Neural cell (in vitro differentiated cells): ENCODE measurements around the gene DBF4B. TPM values are rescaled to one million over a fixed set of nuclear protein-coding genes. Genes with fewer than 3 reads are reported as not detected.

ENCODE experiments used
- H2AFZ ChIP-seq: fragments of 200-600, 300-800 bp; sonication (generic), shearing (Covaris generic); 2 replicates; pipeline ENCODE4 v1.6.0; 2014; ENCODE audit warnings: low read depth, mild to moderate bottlenecking, antibody characterized with exemption, low read length, moderate library complexity
- H3F3A ChIP-seq: fragments of 200-600 bp; shearing (Covaris generic); 2 replicates; pipeline ENCODE4 v1.6.1; 2016; ENCODE audit warnings: mild to moderate bottlenecking, moderate library complexity, mixed read lengths, antibody characterized with exemption, low read length; ENCODE audit not compliant: insufficient read depth, poor library complexity, severe bottlenecking
- H3K27ac ChIP-seq: fragments of 200-600, 300-800 bp; sonication (generic), shearing (Covaris generic); 2 replicates; pipeline ENCODE4 v1.5.1; 2014; ENCODE audit warnings: mild to moderate bottlenecking, low read length, moderate library complexity
- H3K27me3 ChIP-seq: fragments of 300-800, 200-600 bp; sonication (generic), shearing (Covaris generic); 2 replicates; pipeline ENCODE4 v1.6.0; 2014; ENCODE audit warnings: mild to moderate bottlenecking, low read depth, low read length, moderate library complexity; ENCODE audit not compliant: insufficient read depth
- H3K36me3 ChIP-seq: fragments of 300-800, 200-600 bp; sonication (generic), shearing (Covaris generic); 2 replicates; pipeline ENCODE4 v1.5.1; 2014; ENCODE audit warnings: mild to moderate bottlenecking, antibody characterized with exemption, low read length, moderate library complexity; ENCODE audit not compliant: insufficient read depth
- H3K4me2 ChIP-seq: fragments of 300-800, 200-600 bp; sonication (generic), shearing (Covaris generic); 2 replicates; pipeline ENCODE4 v1.6.0; 2014; ENCODE audit warnings: mild to moderate bottlenecking, low read length
- H3K4me3 ChIP-seq: fragments of 300-800, 200-600 bp; sonication (generic), shearing (Covaris generic); 2 replicates; pipeline ENCODE4 v1.5.1; 2014; ENCODE audit warnings: mild to moderate bottlenecking, low read length, moderate library complexity
- H3K79me2 ChIP-seq: fragments of 200-600 bp; shearing (Covaris generic); replicated peaks from 2 replicates; pipeline ENCODE4 v1.6.0; 2014; ENCODE audit warnings: mild to moderate bottlenecking, low read length, moderate library complexity; ENCODE audit not compliant: insufficient read depth
- H3K9ac ChIP-seq: fragments of 300-800, 200-600 bp; sonication (generic), shearing (Covaris generic); 2 replicates; pipeline ENCODE4 v1.6.1; 2016; ENCODE audit warnings: mild to moderate bottlenecking, low read length, mixed read lengths
- H3K9me2 ChIP-seq: fragments of 200-600 bp; shearing (Covaris generic); 2 replicates; pipeline ENCODE4 v1.6.1; 2016; ENCODE audit warnings: mild to moderate bottlenecking, low read length, mixed read lengths; ENCODE audit not compliant: insufficient read depth
- H3K9me3 ChIP-seq: fragments of 200-600, 300-800 bp; sonication (generic), shearing (Covaris generic); 2 replicates; pipeline ENCODE4 v1.6.1; 2016; ENCODE audit warnings: mild to moderate bottlenecking, mixed run types, low read length, moderate library complexity, mixed read lengths
- H4K20me1 ChIP-seq: fragments of 200-600 bp; shearing (Covaris generic); 2 replicates; pipeline ENCODE4 v1.6.1; 2016; ENCODE audit warnings: mild to moderate bottlenecking, mixed run types; ENCODE audit not compliant: insufficient read depth
- EP300 ChIP-seq: fragments of 450-650 bp; conservative IDR thresholded peaks from 2 replicates; pipeline ENCODE4 v1.6.1; 2014; ENCODE audit warnings: antibody characterized with exemption, mild to moderate bottlenecking, moderate library complexity; ENCODE audit not compliant: poor library complexity, severe bottlenecking
- EZH2 ChIP-seq: fragments of 200-600, 300-800 bp; shearing (Covaris generic), sonication (generic); IDR thresholded peaks from 2 replicates; pipeline ENCODE4 v1.6.1; 2014; ENCODE audit warnings: antibody characterized with exemption, low read length, borderline replicate concordance, mild to moderate bottlenecking; ENCODE audit not compliant: insufficient read depth, poor library complexity, severe bottlenecking
- MXI1 ChIP-seq: fragments of 450-650 bp; conservative IDR thresholded peaks from 2 replicates; pipeline ENCODE4 v1.6.1; 2014; ENCODE audit warnings: antibody characterized with exemption, mild to moderate bottlenecking; ENCODE audit not compliant: poor library complexity, severe bottlenecking
- POLR2AphosphoS5 ChIP-seq: IDR thresholded peaks from 2 replicates; pipeline ENCODE4 v1.6.1; 2012
- RAD21 ChIP-seq: fragments of 450-650 bp; conservative IDR thresholded peaks from 2 replicates; pipeline ENCODE4 v1.6.1; 2014; ENCODE audit warnings: antibody characterized with exemption, mild to moderate bottlenecking, moderate library complexity
- REST ChIP-seq: IDR thresholded peaks from 2 replicates; pipeline ENCODE4 v1.6.1; 2012; ENCODE audit warnings: borderline replicate concordance
- SMC3 ChIP-seq: fragments of 450-650 bp; conservative IDR thresholded peaks from 2 replicates; pipeline ENCODE4 v1.6.1; 2014; ENCODE audit warnings: antibody characterized with exemption, mild to moderate bottlenecking, moderate library complexity; ENCODE audit not compliant: poor library complexity
- TAF1 ChIP-seq: IDR thresholded peaks from 2 replicates; pipeline ENCODE4 v1.6.1; 2012; ENCODE audit warnings: low read depth
- polyA plus RNA-seq: library from polyadenylated mRNA; depleted of rRNA; stranded (reverse); fragments of >200 nt; gene quantifications from 2 replicates; pipeline ENCODE4 v1.2.3, GENCODE V29; 2014
- TF ChIP-seq, protein P1 (sequence below): fragments of 450-650 bp; IDR thresholded peaks from 2 replicates; pipeline ENCODE4 v1.5.1; 2014; ENCODE audit warnings: antibody characterized with exemption, mild to moderate bottlenecking, moderate library complexity; ENCODE audit not compliant: poor library complexity, severe bottlenecking

Gene DBF4B
- polyA plus RNA-seq, 1 donor from 2014 or later = 10.7 TPM

- Histone ChIP-seq H3K27me3 (no peaks in the 10 kb centered on the region), H3K36me3 (no peaks in the 10 kb centered on the region), H4K20me1 (no peaks in the 10 kb centered on the region), H3K9me3 (no peaks in the 10 kb centered on the region), H3K9ac (no peak overlapping the region), H3K79me2 (no peaks in the 10 kb centered on the region), H3K27ac (no peak overlapping the region), H3K4me3 (no peak overlapping the region), H3K4me2 (no peak overlapping the region), H3K9me2 (no peaks in the 10 kb centered on the region), H2AFZ (no peak overlapping the region), H3F3A (no peaks in the 10 kb centered on the region)
- no peak for TF ChIP-seq REST
- no peak for TF ChIP-seq RAD21
- no peak for TF ChIP-seq POLR2AphosphoS5
- no peak for TF ChIP-seq EZH2
- TF ChIP-seq TAF1 = no peak
- TF ChIP-seq, protein P1, sequence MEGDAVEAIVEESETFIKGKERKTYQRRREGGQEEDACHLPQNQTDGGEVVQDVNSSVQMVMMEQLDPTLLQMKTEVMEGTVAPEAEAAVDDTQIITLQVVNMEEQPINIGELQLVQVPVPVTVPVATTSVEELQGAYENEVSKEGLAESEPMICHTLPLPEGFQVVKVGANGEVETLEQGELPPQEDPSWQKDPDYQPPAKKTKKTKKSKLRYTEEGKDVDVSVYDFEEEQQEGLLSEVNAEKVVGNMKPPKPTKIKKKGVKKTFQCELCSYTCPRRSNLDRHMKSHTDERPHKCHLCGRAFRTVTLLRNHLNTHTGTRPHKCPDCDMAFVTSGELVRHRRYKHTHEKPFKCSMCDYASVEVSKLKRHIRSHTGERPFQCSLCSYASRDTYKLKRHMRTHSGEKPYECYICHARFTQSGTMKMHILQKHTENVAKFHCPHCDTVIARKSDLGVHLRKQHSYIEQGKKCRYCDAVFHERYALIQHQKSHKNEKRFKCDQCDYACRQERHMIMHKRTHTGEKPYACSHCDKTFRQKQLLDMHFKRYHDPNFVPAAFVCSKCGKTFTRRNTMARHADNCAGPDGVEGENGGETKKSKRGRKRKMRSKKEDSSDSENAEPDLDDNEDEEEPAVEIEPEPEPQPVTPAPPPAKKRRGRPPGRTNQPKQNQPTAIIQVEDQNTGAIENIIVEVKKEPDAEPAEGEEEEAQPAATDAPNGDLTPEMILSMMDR = no peak
- TF ChIP-seq MXI1 = no peak
- no peak for TF ChIP-seq EP300
- no peak for TF ChIP-seq SMC3
Observed at GRCh38 chr17:44794851-44795413, 86.5 kb downstream of the DBF4B start.

- TF ChIP-seq EZH2 = no peak
- no peak overlapping the region for H3K4me2 ChIP-seq
Observed at GRCh38 chr17:44795421-44795820, 87.0 kb downstream of the DBF4B start.

DNA sequence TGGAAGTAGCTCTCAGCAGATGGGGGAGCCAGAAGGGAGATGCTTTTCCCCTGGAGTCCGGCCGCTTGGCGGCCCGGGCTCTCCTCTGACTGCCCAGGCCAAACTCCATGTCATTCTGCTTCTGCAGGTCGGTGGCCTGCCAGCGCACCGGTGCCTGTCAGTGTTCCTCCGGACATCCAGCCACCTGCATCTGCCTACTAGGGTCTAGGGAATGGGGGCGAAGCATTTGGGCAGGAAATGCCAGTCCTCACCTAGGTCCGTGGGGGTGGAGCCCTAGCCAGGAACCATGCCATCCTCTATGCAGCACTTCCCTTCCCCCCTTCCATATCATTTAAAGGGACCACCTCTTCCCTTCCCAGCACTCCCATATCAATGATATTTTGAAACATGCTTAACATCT is 87.5 kb downstream of the DBF4B start:
- Histone ChIP-seq H4K20me1 (no peaks in the 10 kb centered on the region), H3K27me3 (no peaks in the 10 kb centered on the region), H3K36me3 (no peaks in the 10 kb centered on the region), H3K9me2 (no peaks in the 10 kb centered on the region), H3K9ac (no peak overlapping the region), H3K4me2 (no peak overlapping the region), H3K9me3 (no peaks in the 10 kb centered on the region), H3K27ac (no peak overlapping the region), H3K4me3 (no peak overlapping the region), H2AFZ (no peak overlapping the region), H3K79me2 (no peaks in the 10 kb centered on the region), H3F3A (no peaks in the 10 kb centered on the region)
- TF ChIP-seq EP300 (no peak), EZH2 (no peak), POLR2AphosphoS5 (no peak), MXI1 (no peak), RAD21 (no peak), REST (no peak), SMC3 (no peak), TAF1 (no peak)
- TF ChIP-seq, protein P1 = no peak

More at GRCh38 chr17:44795421-44795820, 87.0 kb downstream of the DBF4B start:
- Histone ChIP-seq H3K36me3 (no peaks in the 10 kb centered on the region), H3F3A (no peaks in the 10 kb centered on the region), H4K20me1 (no peaks in the 10 kb centered on the region), H3K27ac (no peak overlapping the region), H3K79me2 (no peaks in the 10 kb centered on the region), H3K9ac (no peak overlapping the region), H3K4me3 (no peak overlapping the region), H2AFZ (no peak overlapping the region), H3K9me3 (no peaks in the 10 kb centered on the region), H3K9me2 (no peaks in the 10 kb centered on the region), H3K27me3 (no peaks in the 10 kb centered on the region)
